ENCODE results near the gene NUP188. TPM values are rescaled to one million over a fixed set of nuclear protein-coding genes. Genes with fewer than 3 reads are reported as not detected.
"Not testable (repeated sequence)": the region's sequence is repeated elsewhere in the genome, so short reads cannot be mapped to it uniquely, and the experiment has no call there.

NUP188 gene
- total RNA-seq, 1 donor: 59.2 TPM

DNA sequence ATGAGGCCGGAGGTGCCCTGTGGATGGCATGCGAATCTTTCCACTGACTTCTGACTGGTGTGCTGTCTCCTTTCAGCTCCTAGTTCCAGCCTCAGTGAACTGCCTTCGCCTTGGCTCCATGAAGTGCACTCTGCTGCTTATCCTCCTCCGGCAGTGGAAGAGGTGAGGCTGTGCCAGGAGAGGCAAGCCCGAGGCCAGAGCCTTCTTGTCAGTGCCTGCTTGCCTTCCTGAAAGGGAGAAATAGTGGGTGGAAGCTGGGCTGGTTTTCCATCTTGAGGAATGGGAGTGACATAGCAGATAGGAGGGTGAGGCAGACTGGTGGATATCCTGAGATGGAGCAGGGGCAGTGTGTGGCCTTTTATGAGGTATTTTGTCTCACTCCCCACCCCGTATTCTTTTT, 51.0 kb downstream of the NUP188 start:
- no peak overlapping the region for H3K4me3 ChIP-seq (ENCODE audit: low read depth, low read length)
- TF ChIP-seq, protein P1, sequence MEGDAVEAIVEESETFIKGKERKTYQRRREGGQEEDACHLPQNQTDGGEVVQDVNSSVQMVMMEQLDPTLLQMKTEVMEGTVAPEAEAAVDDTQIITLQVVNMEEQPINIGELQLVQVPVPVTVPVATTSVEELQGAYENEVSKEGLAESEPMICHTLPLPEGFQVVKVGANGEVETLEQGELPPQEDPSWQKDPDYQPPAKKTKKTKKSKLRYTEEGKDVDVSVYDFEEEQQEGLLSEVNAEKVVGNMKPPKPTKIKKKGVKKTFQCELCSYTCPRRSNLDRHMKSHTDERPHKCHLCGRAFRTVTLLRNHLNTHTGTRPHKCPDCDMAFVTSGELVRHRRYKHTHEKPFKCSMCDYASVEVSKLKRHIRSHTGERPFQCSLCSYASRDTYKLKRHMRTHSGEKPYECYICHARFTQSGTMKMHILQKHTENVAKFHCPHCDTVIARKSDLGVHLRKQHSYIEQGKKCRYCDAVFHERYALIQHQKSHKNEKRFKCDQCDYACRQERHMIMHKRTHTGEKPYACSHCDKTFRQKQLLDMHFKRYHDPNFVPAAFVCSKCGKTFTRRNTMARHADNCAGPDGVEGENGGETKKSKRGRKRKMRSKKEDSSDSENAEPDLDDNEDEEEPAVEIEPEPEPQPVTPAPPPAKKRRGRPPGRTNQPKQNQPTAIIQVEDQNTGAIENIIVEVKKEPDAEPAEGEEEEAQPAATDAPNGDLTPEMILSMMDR (IDR thresholded peaks at IDR 0.05; ENCODE audit: insufficient read depth, low read depth, low read length): no peak
- DNase-seq (ENCODE audit: low read depth): no peak

DNA sequence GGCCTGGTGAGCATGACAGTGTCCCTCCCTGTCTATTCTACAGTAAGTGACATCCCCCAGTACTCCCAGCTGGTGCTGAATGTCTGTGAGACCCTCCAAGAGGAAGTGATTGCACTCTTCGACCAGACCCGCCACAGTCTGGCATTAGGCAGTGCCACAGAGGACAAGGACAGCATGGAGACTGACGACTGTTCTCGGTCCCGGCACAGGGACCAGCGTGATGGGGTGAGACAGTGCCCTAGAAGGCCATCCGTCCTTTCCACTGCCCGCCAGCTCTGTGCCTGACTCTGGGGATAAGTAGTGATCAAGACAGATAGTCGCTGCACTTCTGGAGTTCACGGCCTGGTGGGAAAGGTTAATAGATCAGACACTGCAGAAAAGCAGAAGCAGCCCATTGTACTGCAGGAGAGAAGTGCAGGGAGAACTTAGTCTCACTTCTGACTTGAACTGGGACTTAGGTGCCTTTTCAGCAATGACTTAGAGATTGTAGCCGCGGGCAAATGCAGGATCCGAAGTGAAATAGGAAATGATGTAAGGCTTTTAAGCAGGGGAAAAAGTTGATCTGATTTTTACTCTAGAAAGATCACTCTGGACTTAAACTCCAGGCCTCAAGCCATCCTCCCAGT, 52.2 kb downstream of the NUP188 start:
- DNase-seq (ENCODE audit: low read depth): no peak
- no peak overlapping the region for H3K4me3 ChIP-seq (ENCODE audit: low read depth, low read length)
- TF ChIP-seq, protein P1 (IDR thresholded peaks at IDR 0.05; ENCODE audit: insufficient read depth, low read depth, low read length): no peak

DNA sequence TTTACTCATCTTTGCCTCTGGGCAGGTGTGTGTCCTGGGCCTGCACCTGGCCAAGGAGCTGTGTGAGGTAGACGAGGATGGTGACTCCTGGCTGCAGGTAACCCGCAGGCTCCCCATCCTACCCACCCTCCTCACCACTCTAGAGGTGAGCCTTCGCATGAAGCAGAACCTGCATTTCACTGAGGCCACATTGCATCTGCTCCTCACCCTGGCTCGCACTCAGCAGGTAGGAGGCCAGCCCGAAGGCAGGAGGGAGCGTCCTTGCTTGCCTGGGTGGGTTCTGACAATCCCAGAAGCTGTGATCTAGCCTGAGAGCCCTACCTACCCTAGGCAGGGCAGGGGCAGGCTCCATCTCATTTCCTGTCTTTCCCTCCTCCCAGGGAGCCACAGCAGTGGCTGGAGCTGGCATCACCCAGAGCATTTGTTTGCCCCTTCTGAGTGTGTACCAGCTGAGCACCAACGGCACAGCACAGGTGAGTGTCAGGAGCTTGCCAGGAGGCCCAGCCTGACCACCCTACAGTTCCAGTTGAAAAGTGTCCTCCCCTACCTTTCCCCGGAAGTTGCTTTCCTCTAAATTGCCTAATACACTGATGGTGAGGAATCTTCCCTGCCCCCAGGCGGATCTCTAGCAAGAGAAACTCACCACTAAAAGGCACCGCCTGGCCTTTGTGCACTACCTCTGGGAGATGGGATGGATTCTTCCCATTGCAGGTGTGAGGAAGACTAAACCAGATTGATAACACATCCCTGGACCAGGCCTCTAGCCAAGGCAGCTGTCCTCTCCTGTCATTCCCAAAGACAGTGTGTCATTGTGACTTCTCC, 54.2 kb downstream of the NUP188 start:
- H3K4me3 ChIP-seq (ENCODE audit: low read depth, low read length): no peak overlapping the region
- TF ChIP-seq, protein P1 (IDR thresholded peaks at IDR 0.05; ENCODE audit: insufficient read depth, low read depth, low read length): no peak

DNA sequence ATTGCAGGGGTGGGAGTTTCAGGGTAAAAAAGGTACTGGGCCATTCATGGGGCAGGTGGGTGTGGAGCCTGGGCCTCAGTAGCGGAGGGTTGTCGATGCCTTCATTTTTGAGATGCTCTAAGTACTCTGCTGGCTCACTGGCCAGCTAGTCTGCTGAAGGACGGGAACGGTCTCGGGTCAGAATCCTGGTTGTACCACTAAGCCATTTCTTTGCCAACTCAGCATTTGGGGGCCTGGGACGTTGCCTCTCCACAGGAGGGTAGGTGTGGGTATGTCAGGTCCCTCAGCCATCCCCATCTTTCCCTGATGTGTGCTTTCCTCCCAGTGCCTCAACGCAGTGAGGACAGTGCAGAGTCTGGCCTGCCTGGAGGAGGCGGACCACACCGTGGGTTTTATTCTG, 55.5 kb downstream of the NUP188 start:
- H3K4me3 ChIP-seq (ENCODE audit: low read depth, low read length): no peak overlapping the region
- no peak for DNase-seq (ENCODE audit: low read depth)
- TF ChIP-seq, protein P1 (IDR thresholded peaks at IDR 0.05; ENCODE audit: insufficient read depth, low read depth, low read length): no peak

More for the DNA sequence above, 54.2 kb downstream of the NUP188 start:
- DNase-seq (ENCODE audit: low read depth): no peak

DNA sequence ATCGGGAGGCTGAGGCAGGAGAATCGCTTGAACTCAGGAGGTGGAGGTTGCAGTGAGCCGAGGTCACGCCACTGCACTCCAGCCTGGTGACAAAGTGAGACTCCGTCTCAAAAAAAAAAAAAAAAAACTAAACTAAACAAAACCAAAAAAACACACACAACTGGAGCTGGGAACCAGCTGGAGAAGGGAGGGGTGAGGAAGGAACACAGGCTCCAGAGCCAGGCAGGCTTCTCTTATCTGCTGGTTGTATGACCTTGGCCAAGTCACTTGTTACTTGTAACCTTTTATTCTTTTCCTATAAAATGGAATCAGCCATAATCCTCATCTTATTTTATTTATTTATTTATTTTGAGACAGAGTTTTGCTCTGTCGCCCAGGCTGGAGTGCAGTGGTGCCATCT, 56.7 kb downstream of the NUP188 start:
- not testable (repeated sequence) for DNase-seq (ENCODE audit: low read depth)

DNA sequence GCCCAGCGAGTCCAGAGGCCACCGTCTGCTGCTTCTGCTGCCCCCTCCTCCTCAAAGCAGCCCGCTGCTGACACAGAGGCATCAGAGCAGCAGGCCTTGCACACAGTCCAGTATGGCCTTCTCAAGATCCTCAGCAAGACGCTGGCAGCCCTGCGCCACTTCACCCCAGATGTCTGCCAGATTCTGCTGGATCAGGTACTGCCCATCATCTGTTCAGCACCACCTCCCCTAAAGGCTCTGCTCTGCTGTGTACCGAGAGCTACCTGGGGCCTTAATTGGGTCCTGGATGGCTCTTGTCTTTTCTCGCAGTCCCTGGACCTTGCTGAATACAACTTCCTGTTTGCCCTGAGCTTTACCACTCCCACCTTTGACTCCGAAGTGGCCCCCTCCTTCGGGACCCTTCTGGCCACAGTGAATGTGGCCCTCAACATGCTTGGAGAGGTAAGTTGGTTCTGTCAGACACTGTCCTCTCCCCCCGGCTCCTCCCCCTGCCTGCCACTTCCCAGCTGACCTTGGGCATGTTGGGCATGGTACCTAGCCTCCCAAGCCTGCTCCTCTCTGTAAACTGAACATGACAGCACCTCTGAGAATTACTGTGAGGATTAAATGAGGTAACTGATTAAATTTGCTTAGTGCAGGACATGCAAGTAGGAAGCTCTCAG, 58.0 kb downstream of the NUP188 start:
- TF ChIP-seq, protein P1 (IDR thresholded peaks at IDR 0.05; ENCODE audit: insufficient read depth, low read depth, low read length): no peak
- DNase-seq (ENCODE audit: low read depth): no peak
- no peak overlapping the region for H3K4me3 ChIP-seq (ENCODE audit: low read depth, low read length)

More for the DNA sequence above, 56.7 kb downstream of the NUP188 start:
- H3K4me3 ChIP-seq (ENCODE audit: low read depth, low read length): not testable (repeated sequence)
